MG63 (cell line): ENCODE data around the gene PITPNM2. TPM values are rescaled to one million over a fixed set of nuclear protein-coding genes. Genes with fewer than 3 reads are reported as not detected.

Source experiments
- DNase-seq: peaks from one replicate; pipeline ENCODE4 v3.0.0-alpha.2; 2020
- H3K27me3 ChIP-seq: fragments of 250-450 bp; sonication (Bioruptor Pico); 2 replicates; pipeline ENCODE4 v1.5.1; 2020; ENCODE audit warnings: mild to moderate bottlenecking, moderate library complexity
- H3K36me3 ChIP-seq: fragments of 250-450 bp; sonication (Bioruptor Pico); 2 replicates; pipeline ENCODE4 v1.5.1; 2020; ENCODE audit warnings: mild to moderate bottlenecking, moderate library complexity
- H3K4me3 ChIP-seq: fragments of 250-450 bp; sonication (Bioruptor Pico); 2 replicates; pipeline ENCODE4 v1.5.1; 2020; ENCODE audit warnings: mild to moderate bottlenecking, moderate library complexity
- H3K9me3 ChIP-seq: fragments of 250-450 bp; sonication (Bioruptor Pico); 2 replicates; pipeline ENCODE4 v1.5.1; 2020; ENCODE audit warnings: mild to moderate bottlenecking, moderate library complexity
- total RNA-seq: library from RNA; depleted of rRNA; stranded (reverse); fragments of >200 nt; shearing (Covaris generic); gene quantifications from 2 replicates; pipeline ENCODE4 v1.2.3, GENCODE V29; 2014; ENCODE audit warnings: low replicate concordance; rRNA removed

PITPNM2 gene
- total RNA-seq, result 0.69 and 1.6 TPM in 2 replicates

- peak; percentile 67 for DNase-seq
- no peaks in the 10 kb centered on the region for H3K9me3 ChIP-seq
- H3K4me3 ChIP-seq, result peak within 1 kb of the TSS; percentile 62
- no peaks in the 10 kb centered on the region for H3K27me3 ChIP-seq
- peaks cover 16% of the 10 kb centered on the region for H3K36me3 ChIP-seq
These were observed at the start of gene PITPNM2 for GRCh38 chr12:123150744-123151456. PITPNM2 (minus strand) TSS chr12:123151090; CDS start chr12:123034590, 116,500 bp downstream.

- H3K4me3 ChIP-seq, result no peak overlapping the region
- H3K9me3 ChIP-seq, result no peaks in the 10 kb centered on the region
- H3K36me3 ChIP-seq, result peaks cover 44% of the 10 kb centered on the region
- H3K27me3 ChIP-seq, result no peaks in the 10 kb centered on the region
- DNase-seq, result no peak
These were observed 49.5 kb upstream of the PITPNM2 start for GRCh38 chr12:123200414-123200813.

GRCh38 chr12:123199936-123200335 lies 49.0 kb upstream of the PITPNM2 start:
- H3K4me3 ChIP-seq, result no peak overlapping the region
- H3K36me3 ChIP-seq, result peaks cover 42% of the 10 kb centered on the region
- H3K9me3 ChIP-seq, result no peaks in the 10 kb centered on the region
- DNase-seq, result no peak
- no peaks in the 10 kb centered on the region for H3K27me3 ChIP-seq

GRCh38 chr12:123187637-123188036 lies 36.7 kb upstream of the PITPNM2 start:
- no peaks in the 10 kb centered on the region for H3K9me3 ChIP-seq
- no peak for DNase-seq
- H3K36me3 ChIP-seq, result peaks cover 49% of the 10 kb centered on the region
- no peak overlapping the region for H3K4me3 ChIP-seq
- H3K27me3 ChIP-seq, result no peaks in the 10 kb centered on the region

- no peak for DNase-seq
- no peaks in the 10 kb centered on the region for H3K9me3 ChIP-seq
- H3K27me3 ChIP-seq, result no peaks in the 10 kb centered on the region
These were observed 29.3 kb upstream of the PITPNM2 start for GRCh38 chr12:123180171-123180570.

GRCh38 chr12:123171967-123172366 lies 21.1 kb upstream of the PITPNM2 start:
- no peaks in the 10 kb centered on the region for H3K9me3 ChIP-seq
- H3K27me3 ChIP-seq, result no peaks in the 10 kb centered on the region
- DNase-seq, result no peak

More at GRCh38 chr12:123180171-123180570, 29.3 kb upstream of the PITPNM2 start:
- H3K36me3 ChIP-seq, result peaks cover 47% of the 10 kb centered on the region
- no peak overlapping the region for H3K4me3 ChIP-seq

GRCh38 chr12:123167329-123167728 lies 16.4 kb upstream of the PITPNM2 start:
- H3K4me3 ChIP-seq, result no peak overlapping the region
- H3K36me3 ChIP-seq, result peaks cover 23% of the 10 kb centered on the region
- DNase-seq, result no peak
- H3K9me3 ChIP-seq, result no peaks in the 10 kb centered on the region
- no peaks in the 10 kb centered on the region for H3K27me3 ChIP-seq

More at GRCh38 chr12:123171967-123172366, 21.1 kb upstream of the PITPNM2 start:
- peaks cover 38% of the 10 kb centered on the region for H3K36me3 ChIP-seq
- no peak overlapping the region for H3K4me3 ChIP-seq

GRCh38 chr12:123165537-123165936 lies 14.6 kb upstream of the PITPNM2 start:
- H3K9me3 ChIP-seq, result no peaks in the 10 kb centered on the region
- H3K27me3 ChIP-seq, result no peaks in the 10 kb centered on the region
- H3K36me3 ChIP-seq, result peaks cover 28% of the 10 kb centered on the region
- no peak overlapping the region for H3K4me3 ChIP-seq
- no peak for DNase-seq

GRCh38 chr12:123164710-123165261 lies 13.9 kb upstream of the PITPNM2 start:
- DNase-seq, result no peak
- peaks cover 32% of the 10 kb centered on the region for H3K36me3 ChIP-seq
- H3K9me3 ChIP-seq, result no peaks in the 10 kb centered on the region
- no peak overlapping the region for H3K4me3 ChIP-seq
- H3K27me3 ChIP-seq, result no peaks in the 10 kb centered on the region

- H3K4me3 ChIP-seq, result no peak overlapping the region
- no peak for DNase-seq
- H3K36me3 ChIP-seq, result peaks cover 32% of the 10 kb centered on the region
- H3K27me3 ChIP-seq, result no peaks in the 10 kb centered on the region
- H3K9me3 ChIP-seq, result no peaks in the 10 kb centered on the region
These were observed 13.3 kb upstream of the PITPNM2 start for GRCh38 chr12:123164222-123164621.

GRCh38 chr12:123163227-123163626 lies 12.3 kb upstream of the PITPNM2 start:
- Histone ChIP-seq H3K4me3 (no peak overlapping the region), H3K36me3 (peaks cover 32% of the 10 kb centered on the region), H3K27me3 (no peaks in the 10 kb centered on the region), H3K9me3 (no peaks in the 10 kb centered on the region)
- no peak for DNase-seq

GRCh38 chr12:123160801-123161487 lies 10.1 kb upstream of the PITPNM2 start:
- Histone ChIP-seq H3K4me3 (no peak overlapping the region), H3K36me3 (peaks cover 36% of the 10 kb centered on the region), H3K9me3 (no peaks in the 10 kb centered on the region), H3K27me3 (no peaks in the 10 kb centered on the region)
- DNase-seq, result no peak

GRCh38 chr12:123153906-123154305 lies 3.0 kb upstream of the PITPNM2 start:
- Histone ChIP-seq H3K4me3 (no peak overlapping the region), H3K9me3 (no peaks in the 10 kb centered on the region), H3K36me3 (peaks cover 17% of the 10 kb centered on the region), H3K27me3 (no peaks in the 10 kb centered on the region)
- no peak for DNase-seq

- H3K4me3 ChIP-seq, result no peak overlapping the region
These were observed 1.9 kb upstream of the PITPNM2 start for GRCh38 chr12:123152833-123153232.

GRCh38 chr12:123151457-123152454 lies 866 bp upstream of the PITPNM2 start:
- H3K27me3 ChIP-seq, result no peaks in the 10 kb centered on the region
- H3K36me3 ChIP-seq, result peaks cover 20% of the 10 kb centered on the region
- H3K9me3 ChIP-seq, result no peaks in the 10 kb centered on the region
- no peak for DNase-seq
- peak overlapping the region; percentile 62 for H3K4me3 ChIP-seq

More at GRCh38 chr12:123152833-123153232, 1.9 kb upstream of the PITPNM2 start:
- H3K9me3 ChIP-seq, result no peaks in the 10 kb centered on the region
- no peaks in the 10 kb centered on the region for H3K27me3 ChIP-seq
- H3K36me3 ChIP-seq, result peaks cover 20% of the 10 kb centered on the region
- DNase-seq, result no peak

- peaks cover 11% of the 10 kb centered on the region for H3K36me3 ChIP-seq
- peak overlapping the region; percentile 56 for H3K4me3 ChIP-seq
- H3K27me3 ChIP-seq, result no peaks in the 10 kb centered on the region
- peak; percentile 47 for DNase-seq
- H3K9me3 ChIP-seq, result no peaks in the 10 kb centered on the region
These were observed 581 bp downstream of the PITPNM2 start for GRCh38 chr12:123150275-123150743.
